ENCODE results near the gene NEURL1B.

Gene NEURL1B

GRCh38 chr5:172606156-172606785 lies 34.8 kb upstream of the NEURL1B start:
- Histone ChIP-seq H4K20me1 (ENCODE audit: insufficient read depth) (no peaks in the 10 kb centered on the region), H3K27ac (no peak overlapping the region), H3K4me2 (no peak overlapping the region), H3K36me3 (ENCODE audit: insufficient read depth) (no peaks in the 10 kb centered on the region), H3K4me1 (ENCODE audit: low read depth, poor library complexity, severe bottlenecking) (no peaks in the 10 kb centered on the region), H3K27me3 (ENCODE audit: insufficient read depth, low read depth) (no peaks in the 10 kb centered on the region), H3K79me2 (ENCODE audit: insufficient read depth, low read depth) (no peaks in the 10 kb centered on the region), H3K9ac (no peak overlapping the region), H2AFZ (ENCODE audit: low read depth) (no peak overlapping the region), H3K4me3 (IDR thresholded peaks at IDR 0.05; ENCODE audit: insufficient read depth, low read depth, low read length) (no peak overlapping the region)
- TF ChIP-seq, protein P1, sequence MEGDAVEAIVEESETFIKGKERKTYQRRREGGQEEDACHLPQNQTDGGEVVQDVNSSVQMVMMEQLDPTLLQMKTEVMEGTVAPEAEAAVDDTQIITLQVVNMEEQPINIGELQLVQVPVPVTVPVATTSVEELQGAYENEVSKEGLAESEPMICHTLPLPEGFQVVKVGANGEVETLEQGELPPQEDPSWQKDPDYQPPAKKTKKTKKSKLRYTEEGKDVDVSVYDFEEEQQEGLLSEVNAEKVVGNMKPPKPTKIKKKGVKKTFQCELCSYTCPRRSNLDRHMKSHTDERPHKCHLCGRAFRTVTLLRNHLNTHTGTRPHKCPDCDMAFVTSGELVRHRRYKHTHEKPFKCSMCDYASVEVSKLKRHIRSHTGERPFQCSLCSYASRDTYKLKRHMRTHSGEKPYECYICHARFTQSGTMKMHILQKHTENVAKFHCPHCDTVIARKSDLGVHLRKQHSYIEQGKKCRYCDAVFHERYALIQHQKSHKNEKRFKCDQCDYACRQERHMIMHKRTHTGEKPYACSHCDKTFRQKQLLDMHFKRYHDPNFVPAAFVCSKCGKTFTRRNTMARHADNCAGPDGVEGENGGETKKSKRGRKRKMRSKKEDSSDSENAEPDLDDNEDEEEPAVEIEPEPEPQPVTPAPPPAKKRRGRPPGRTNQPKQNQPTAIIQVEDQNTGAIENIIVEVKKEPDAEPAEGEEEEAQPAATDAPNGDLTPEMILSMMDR (conservative IDR thresholded peaks at IDR 0.05; ENCODE audit: low read depth, low read length), result no peak

GRCh38 chr5:172607213-172607793 lies 33.8 kb upstream of the NEURL1B start:
- Histone ChIP-seq H3K36me3 (ENCODE audit: insufficient read depth) (no peaks in the 10 kb centered on the region), H3K9ac (no peak overlapping the region), H3K4me3 (IDR thresholded peaks at IDR 0.05; ENCODE audit: insufficient read depth, low read depth, low read length) (no peak overlapping the region), H3K4me2 (no peak overlapping the region), H3K4me1 (ENCODE audit: low read depth, poor library complexity, severe bottlenecking) (no peaks in the 10 kb centered on the region), H3K79me2 (ENCODE audit: insufficient read depth, low read depth) (no peaks in the 10 kb centered on the region), H4K20me1 (ENCODE audit: insufficient read depth) (no peaks in the 10 kb centered on the region), H3K27me3 (ENCODE audit: insufficient read depth, low read depth) (no peaks in the 10 kb centered on the region), H2AFZ (ENCODE audit: low read depth) (no peak overlapping the region), H3K27ac (no peak overlapping the region)
- TF ChIP-seq, protein P1 (conservative IDR thresholded peaks at IDR 0.05; ENCODE audit: low read depth, low read length), result no peak

GRCh38 chr5:172608773-172609172 lies 32.3 kb upstream of the NEURL1B start:
- H3K4me2 ChIP-seq, result no peak overlapping the region
- TF ChIP-seq, protein P1 (conservative IDR thresholded peaks at IDR 0.05; ENCODE audit: low read depth, low read length), result no peak
- H3K79me2 ChIP-seq (ENCODE audit: insufficient read depth, low read depth), result no peaks in the 10 kb centered on the region
- no peaks in the 10 kb centered on the region for H3K4me1 ChIP-seq (ENCODE audit: low read depth, poor library complexity, severe bottlenecking)
- H4K20me1 ChIP-seq (ENCODE audit: insufficient read depth), result no peaks in the 10 kb centered on the region
- H3K27ac ChIP-seq, result no peak overlapping the region
- H3K27me3 ChIP-seq (ENCODE audit: insufficient read depth, low read depth), result no peaks in the 10 kb centered on the region
- H2AFZ ChIP-seq (ENCODE audit: low read depth), result no peak overlapping the region
- no peaks in the 10 kb centered on the region for H3K36me3 ChIP-seq (ENCODE audit: insufficient read depth)
- H3K9ac ChIP-seq, result no peak overlapping the region
- H3K4me3 ChIP-seq (IDR thresholded peaks at IDR 0.05; ENCODE audit: insufficient read depth, low read depth, low read length), result no peak overlapping the region

- Histone ChIP-seq H3K27ac (no peak overlapping the region), H3K36me3 (ENCODE audit: insufficient read depth) (no peaks in the 10 kb centered on the region), H3K4me1 (ENCODE audit: low read depth, poor library complexity, severe bottlenecking) (no peaks in the 10 kb centered on the region), H3K79me2 (ENCODE audit: insufficient read depth, low read depth) (no peaks in the 10 kb centered on the region), H3K9ac (no peak overlapping the region), H4K20me1 (ENCODE audit: insufficient read depth) (no peaks in the 10 kb centered on the region), H3K27me3 (ENCODE audit: insufficient read depth, low read depth) (no peaks in the 10 kb centered on the region), H2AFZ (ENCODE audit: low read depth) (no peak overlapping the region), H3K4me2 (no peak overlapping the region), H3K4me3 (IDR thresholded peaks at IDR 0.05; ENCODE audit: insufficient read depth, low read depth, low read length) (no peak overlapping the region)
- TF ChIP-seq, protein P1 (conservative IDR thresholded peaks at IDR 0.05; ENCODE audit: low read depth, low read length), result no peak
Measured at GRCh38 chr5:172610643-172611042, 30.4 kb upstream of the NEURL1B start.

All from KMS-11 (cell line).